Measurements from ENCODE around the gene MAMDC2. TPM values are rescaled to one million over a fixed set of nuclear protein-coding genes. Genes with fewer than 3 reads are reported as not detected.

Gene MAMDC2
- total and polyA plus RNA-seq, 5 donors from 2014 or later = 0.10 TPM; not detected in 4

- H3K27ac ChIP-seq (ENCODE audit: insufficient read depth, low read length, poor library complexity, severe bottlenecking) = no peak overlapping the region
- H3K27ac Mint-ChIP-seq = no peak overlapping the region
- no peaks in the 10 kb centered on the region for H3K27me3 Mint-ChIP-seq
- no peaks in the 10 kb centered on the region for H3K27me3 ChIP-seq (ENCODE audit: control insufficient read depth, insufficient read depth, low read length)
- DNase-seq (no peak), ATAC-seq (ENCODE audit: low read depth in 2 of 2) (no peak)
- no peaks in the 10 kb centered on the region for H3K9me3 ChIP-seq (ENCODE audit: control insufficient read depth in 2 of 2, low read length in 2 of 2)
- H3K9me3 Mint-ChIP-seq = no peaks in the 10 kb centered on the region
- no peak overlapping the region for H3K4me3 ChIP-seq (ENCODE audit: low read depth, low read length)
- no peaks in the 10 kb centered on the region for H3K36me3 ChIP-seq (ENCODE audit: control insufficient read depth, insufficient read depth, low read length)
- H3K36me3 Mint-ChIP-seq = no peaks in the 10 kb centered on the region
- no peak overlapping the region for H3K4me3 Mint-ChIP-seq
- H3K4me1 Mint-ChIP-seq = no peaks in the 10 kb centered on the region
- no peaks in the 10 kb centered on the region for H3K4me1 ChIP-seq (ENCODE audit: control insufficient read depth, insufficient read depth, low read length, poor library complexity, severe bottlenecking)
These were observed 89.9 kb downstream of the MAMDC2 start for GRCh38 chr9:70133253-70134208.

- no peak overlapping the region for H3K27ac ChIP-seq (ENCODE audit: insufficient read depth, low read length, poor library complexity, severe bottlenecking)
- Mint-ChIP-seq H3K4me3 (no peak overlapping the region), H3K36me3 (no peaks in the 10 kb centered on the region), H3K27me3 (no peaks in the 10 kb centered on the region), H3K27ac (no peak overlapping the region), H3K4me1 (no peaks in the 10 kb centered on the region), H3K9me3 (no peaks in the 10 kb centered on the region)
- no peak for DNase-seq
- no peak overlapping the region for H3K4me3 ChIP-seq (ENCODE audit: low read depth, low read length)
- no peak for ATAC-seq (ENCODE audit: low read depth in 2 of 2)
- H3K27me3 ChIP-seq (ENCODE audit: control insufficient read depth, insufficient read depth, low read length) = no peaks in the 10 kb centered on the region
- no peaks in the 10 kb centered on the region for H3K9me3 ChIP-seq (ENCODE audit: control insufficient read depth in 2 of 2, low read length in 2 of 2)
- H3K4me1 ChIP-seq (ENCODE audit: control insufficient read depth, insufficient read depth, low read length, poor library complexity, severe bottlenecking) = no peaks in the 10 kb centered on the region
- no peaks in the 10 kb centered on the region for H3K36me3 ChIP-seq (ENCODE audit: control insufficient read depth, insufficient read depth, low read length)
These were observed 90.7 kb downstream of the MAMDC2 start for GRCh38 chr9:70134360-70134759.

GRCh38 chr9:70135176-70135575 lies 91.5 kb downstream of the MAMDC2 start:
- Histone ChIP-seq H3K4me1 (ENCODE audit: control insufficient read depth, insufficient read depth, low read length, poor library complexity, severe bottlenecking) (no peaks in the 10 kb centered on the region), H3K36me3 (ENCODE audit: control insufficient read depth, insufficient read depth, low read length) (no peaks in the 10 kb centered on the region), H3K9me3 (ENCODE audit: control insufficient read depth in 2 of 2, low read length in 2 of 2) (no peaks in the 10 kb centered on the region), H3K4me3 (ENCODE audit: low read depth, low read length) (no peak overlapping the region), H3K27ac (ENCODE audit: insufficient read depth, low read length, poor library complexity, severe bottlenecking) (no peak overlapping the region), H3K27me3 (ENCODE audit: control insufficient read depth, insufficient read depth, low read length) (no peaks in the 10 kb centered on the region)
- Mint-ChIP-seq H3K27ac (no peak overlapping the region), H3K9me3 (peaks cover 0 to 2% (median 0%) of the 10 kb centered on the region in 7 donors), H3K36me3 (no peaks in the 10 kb centered on the region), H3K27me3 (no peaks in the 10 kb centered on the region), H3K4me3 (no peak overlapping the region), H3K4me1 (no peaks in the 10 kb centered on the region)
- ATAC-seq (ENCODE audit: low read depth in 2 of 2) (no peak), DNase-seq (no peak)

- no peaks in the 10 kb centered on the region for H3K36me3 ChIP-seq (ENCODE audit: control insufficient read depth, insufficient read depth, low read length)
- peaks cover 0 to 2% (median 0%) of the 10 kb centered on the region in 7 donors for H3K9me3 Mint-ChIP-seq
- H3K4me1 Mint-ChIP-seq = no peaks in the 10 kb centered on the region
- no peak for DNase-seq
- no peaks in the 10 kb centered on the region for H3K36me3 Mint-ChIP-seq
- H3K4me3 Mint-ChIP-seq = no peak overlapping the region
- H3K4me3 ChIP-seq (ENCODE audit: low read depth, low read length) = no peak overlapping the region
- no peaks in the 10 kb centered on the region for H3K27me3 Mint-ChIP-seq
- no peaks in the 10 kb centered on the region for H3K9me3 ChIP-seq (ENCODE audit: control insufficient read depth in 2 of 2, low read length in 2 of 2)
- no peaks in the 10 kb centered on the region for H3K27me3 ChIP-seq (ENCODE audit: control insufficient read depth, insufficient read depth, low read length)
- no peak overlapping the region for H3K27ac ChIP-seq (ENCODE audit: insufficient read depth, low read length, poor library complexity, severe bottlenecking)
- no peaks in the 10 kb centered on the region for H3K4me1 ChIP-seq (ENCODE audit: control insufficient read depth, insufficient read depth, low read length, poor library complexity, severe bottlenecking)
- H3K27ac Mint-ChIP-seq = no peak overlapping the region
- ATAC-seq (ENCODE audit: low read depth in 2 of 2) = no peak
These were observed 93.0 kb downstream of the MAMDC2 start for GRCh38 chr9:70136632-70137031.

GRCh38 chr9:70137577-70137976 lies 93.9 kb downstream of the MAMDC2 start:
- no peak overlapping the region for H3K4me3 Mint-ChIP-seq
- no peak overlapping the region for H3K27ac Mint-ChIP-seq
- no peaks in the 10 kb centered on the region for H3K36me3 ChIP-seq (ENCODE audit: control insufficient read depth, insufficient read depth, low read length)
- no peaks in the 10 kb centered on the region for H3K4me1 Mint-ChIP-seq
- no peaks in the 10 kb centered on the region for H3K9me3 ChIP-seq (ENCODE audit: control insufficient read depth in 2 of 2, low read length in 2 of 2)
- no peak overlapping the region for H3K27ac ChIP-seq (ENCODE audit: insufficient read depth, low read length, poor library complexity, severe bottlenecking)
- no peaks in the 10 kb centered on the region for H3K36me3 Mint-ChIP-seq
- H3K9me3 Mint-ChIP-seq = peaks cover 0 to 2% (median 0%) of the 10 kb centered on the region in 7 donors
- no peak overlapping the region for H3K4me3 ChIP-seq (ENCODE audit: low read depth, low read length)
- H3K27me3 Mint-ChIP-seq = peaks cover 5% of the 10 kb centered on the region
- no peaks in the 10 kb centered on the region for H3K4me1 ChIP-seq (ENCODE audit: control insufficient read depth, insufficient read depth, low read length, poor library complexity, severe bottlenecking)
- H3K27me3 ChIP-seq (ENCODE audit: control insufficient read depth, insufficient read depth, low read length) = no peaks in the 10 kb centered on the region
- DNase-seq (no peak), ATAC-seq (ENCODE audit: low read depth in 2 of 2) (no peak)

GRCh38 chr9:70142101-70142500 lies 98.5 kb downstream of the MAMDC2 start:
- Mint-ChIP-seq H3K27ac (no peak overlapping the region), H3K27me3 (peaks cover 10% of the 10 kb centered on the region), H3K36me3 (no peaks in the 10 kb centered on the region), H3K4me3 (no peak overlapping the region), H3K4me1 (no peaks in the 10 kb centered on the region), H3K9me3 (peaks cover 0 to 2% (median 0%) of the 10 kb centered on the region in 7 donors)
- DNase-seq (no peak), ATAC-seq (ENCODE audit: low read depth in 2 of 2) (no peak)
- Histone ChIP-seq H3K4me1 (ENCODE audit: control insufficient read depth, insufficient read depth, low read length, poor library complexity, severe bottlenecking) (no peaks in the 10 kb centered on the region), H3K36me3 (ENCODE audit: control insufficient read depth, insufficient read depth, low read length) (no peaks in the 10 kb centered on the region), H3K27ac (ENCODE audit: insufficient read depth, low read length, poor library complexity, severe bottlenecking) (no peak overlapping the region), H3K27me3 (ENCODE audit: control insufficient read depth, insufficient read depth, low read length) (no peaks in the 10 kb centered on the region), H3K9me3 (ENCODE audit: control insufficient read depth in 2 of 2, low read length in 2 of 2) (no peaks in the 10 kb centered on the region), H3K4me3 (ENCODE audit: low read depth, low read length) (no peak overlapping the region)

GRCh38 chr9:70143394-70144130 lies 99.9 kb downstream of the MAMDC2 start:
- Histone ChIP-seq H3K9me3 (ENCODE audit: control insufficient read depth in 2 of 2, low read length in 2 of 2) (no peaks in the 10 kb centered on the region), H3K4me1 (ENCODE audit: control insufficient read depth, insufficient read depth, low read length, poor library complexity, severe bottlenecking) (no peaks in the 10 kb centered on the region), H3K36me3 (ENCODE audit: control insufficient read depth, insufficient read depth, low read length) (no peaks in the 10 kb centered on the region), H3K27ac (ENCODE audit: insufficient read depth, low read length, poor library complexity, severe bottlenecking) (no peak overlapping the region), H3K4me3 (ENCODE audit: low read depth, low read length) (no peak overlapping the region), H3K27me3 (ENCODE audit: control insufficient read depth, insufficient read depth, low read length) (no peaks in the 10 kb centered on the region)
- H3K4me1 Mint-ChIP-seq = peaks cover 0 to 3% (median 0%) of the 10 kb centered on the region in 4 donors
- DNase-seq (no peak), ATAC-seq (ENCODE audit: low read depth in 2 of 2) (no peak)
- H3K36me3 Mint-ChIP-seq = no peaks in the 10 kb centered on the region
- no peak overlapping the region for H3K27ac Mint-ChIP-seq
- H3K9me3 Mint-ChIP-seq = peaks cover 0 to 2% (median 0%) of the 10 kb centered on the region in 7 donors
- H3K27me3 Mint-ChIP-seq = peaks cover 10% of the 10 kb centered on the region
- no peak overlapping the region for H3K4me3 Mint-ChIP-seq
